ENCODE results near the gene NTN4. TPM values are rescaled to one million over a fixed set of nuclear protein-coding genes. Genes with fewer than 3 reads are reported as not detected.

The NTN4 gene
- total RNA-seq, 1 experiment from 2014 or later, result 9.6 TPM

- DNase-seq (ENCODE audit: low spot score), result no peak
- H3K4me1 ChIP-seq (ENCODE audit: insufficient read depth, low read length, poor library complexity, severe bottlenecking), result no peaks in the 10 kb centered on the region
- ChIA-PET CTCF (no interaction called here), POLR2A (ENCODE audit: low non-redundant PET) (no interaction called here)
- no peaks in the 10 kb centered on the region for H3K36me3 ChIP-seq (ENCODE audit: insufficient read depth, low read length, poor library complexity, severe bottlenecking)
- no peaks in the 10 kb centered on the region for H3K27me3 ChIP-seq (replicated peaks; ENCODE audit: insufficient read depth, low read depth, low read length, poor library complexity)
- no peak overlapping the region for H3K27ac ChIP-seq (ENCODE audit: low read depth, low read length, poor library complexity, severe bottlenecking)
- TF ChIP-seq CTCF (conservative IDR thresholded peaks at IDR 0.05; ENCODE audit: low read depth, low read length), result no peak
- TF ChIP-seq EZH2 (IDR thresholded peaks at IDR 0.05; ENCODE audit: borderline replicate concordance, low read depth, low read length, poor library complexity, severe bottlenecking), result no peak
- no peak overlapping the region for H3K4me3 ChIP-seq (ENCODE audit: low read depth, low read length, poor library complexity, severe bottlenecking)
- no peaks in the 10 kb centered on the region for H3K9me3 ChIP-seq (ENCODE audit: low read depth, low read length, poor library complexity, severe bottlenecking)
- BruUV-seq (replicated peaks), result no TSS peak
- intact Hi-C loops (cut with micrococcal nuclease; ENCODE audit: unreplicated experiment), result no loop called here
These were observed 102.6 kb downstream of the NTN4 start for GRCh38 chr12:95687937-95688336.

- ChIA-PET CTCF (interaction anchor here (0.6 kb wide), 1 partner anchor 315 kb away, joined by 3 read pairs; no protein-coding TSS in a partner anchor), POLR2A (ENCODE audit: low non-redundant PET) (no interaction called here)
- no peaks in the 10 kb centered on the region for H3K9me3 ChIP-seq (ENCODE audit: low read depth, low read length, poor library complexity, severe bottlenecking)
- no TSS peak for BruUV-seq (replicated peaks)
- TF ChIP-seq EZH2 (IDR thresholded peaks at IDR 0.05; ENCODE audit: borderline replicate concordance, low read depth, low read length, poor library complexity, severe bottlenecking), result no peak
- no peak for TF ChIP-seq CTCF (conservative IDR thresholded peaks at IDR 0.05; ENCODE audit: low read depth, low read length)
- H3K36me3 ChIP-seq (ENCODE audit: insufficient read depth, low read length, poor library complexity, severe bottlenecking), result peaks cover 10% of the 10 kb centered on the region
- no peak for DNase-seq (ENCODE audit: low spot score)
- no peaks in the 10 kb centered on the region for H3K27me3 ChIP-seq (replicated peaks; ENCODE audit: insufficient read depth, low read depth, low read length, poor library complexity)
- no peaks in the 10 kb centered on the region for H3K4me1 ChIP-seq (ENCODE audit: insufficient read depth, low read length, poor library complexity, severe bottlenecking)
- intact Hi-C loops (cut with micrococcal nuclease; ENCODE audit: unreplicated experiment), result no loop called here
- H3K4me3 ChIP-seq (ENCODE audit: low read depth, low read length, poor library complexity, severe bottlenecking), result no peak overlapping the region
- no peak overlapping the region for H3K27ac ChIP-seq (ENCODE audit: low read depth, low read length, poor library complexity, severe bottlenecking)
These were observed 107.1 kb downstream of the NTN4 start for GRCh38 chr12:95683418-95683817.

- Histone ChIP-seq H3K4me1 (ENCODE audit: insufficient read depth, low read length, poor library complexity, severe bottlenecking) (no peaks in the 10 kb centered on the region), H3K4me3 (ENCODE audit: low read depth, low read length, poor library complexity, severe bottlenecking) (no peak overlapping the region), H3K27ac (ENCODE audit: low read depth, low read length, poor library complexity, severe bottlenecking) (no peak overlapping the region), H3K9me3 (ENCODE audit: low read depth, low read length, poor library complexity, severe bottlenecking) (no peaks in the 10 kb centered on the region), H3K36me3 (ENCODE audit: insufficient read depth, low read length, poor library complexity, severe bottlenecking) (peaks cover 10% of the 10 kb centered on the region), H3K27me3 (replicated peaks; ENCODE audit: insufficient read depth, low read depth, low read length, poor library complexity) (no peaks in the 10 kb centered on the region)
- intact Hi-C loops (cut with micrococcal nuclease; ENCODE audit: unreplicated experiment), result no loop called here
- BruUV-seq (replicated peaks), result no TSS peak
- no peak for TF ChIP-seq EZH2 (IDR thresholded peaks at IDR 0.05; ENCODE audit: borderline replicate concordance, low read depth, low read length, poor library complexity, severe bottlenecking)
- no peak for TF ChIP-seq CTCF (conservative IDR thresholded peaks at IDR 0.05; ENCODE audit: low read depth, low read length)
- POLR2A ChIA-PET (ENCODE audit: low non-redundant PET), result no interaction called here
- no peak for DNase-seq (ENCODE audit: low spot score)
- CTCF ChIA-PET, result no interaction called here
These were observed 109.3 kb downstream of the NTN4 start for GRCh38 chr12:95681210-95681765.
